Psoas muscle (tissue), 8 donors: ENCODE results near the gene IQGAP2. TPM values are rescaled to one million over a fixed set of nuclear protein-coding genes. Genes with fewer than 3 reads are reported as not detected.
"Not testable (repeated sequence)": the region's sequence is repeated elsewhere in the genome, so short reads cannot be mapped to it uniquely, and the experiment has no call there.

Source experiments
- ATAC-seq, 4 donors: fragments of 200-7000 bp; cut with Tn5 transposase; one replicate each; pipeline ENCODE4 v1.9.1; 2020; ENCODE audit warnings: moderate library complexity in 3 of 4, mild to moderate bottlenecking in 2 of 4
- DNase-seq, 2 donors: peaks; one replicate each; pipeline ENCODE4 v3.0.0-alpha.2; 2020
- H3K27ac ChIP-seq: fragments of 200-600 bp; one replicate; pipeline ENCODE4 v1.8.0; 2022
- H3K27me3 ChIP-seq, 3 donors: fragments of 200-600 bp in 1 of 3; one replicate each; pipeline versions ENCODE4 v1.6.1 to v1.8.0; 2013 to 2022; ENCODE audit warnings: low read length in 2 of 3, mild to moderate bottlenecking in 2 of 3, moderate library complexity in 1 of 3; ENCODE audit not compliant: insufficient read depth in 3 of 3
- H3K36me3 ChIP-seq, 2 donors: fragments of 200-600 bp in 1 of 2; one replicate each; pipeline versions ENCODE4 v1.6.1 to v1.8.0; 2013 to 2022; ENCODE audit warnings: low read depth in 1 of 2, mild to moderate bottlenecking in 1 of 2, moderate library complexity in 1 of 2; ENCODE audit not compliant: insufficient read depth in 1 of 2
- H3K4me1 ChIP-seq: fragments of 200-600 bp; one replicate; pipeline ENCODE4 v1.8.0; 2022
- H3K4me3 ChIP-seq: fragments of 200-600 bp; one replicate; pipeline ENCODE4 v1.8.0; 2022; ENCODE audit warnings: mild to moderate bottlenecking
- H3K9me3 ChIP-seq: fragments of 200-600 bp; one replicate; pipeline ENCODE4 v1.8.0; 2022
- CTCF ChIP-seq: fragments of 200-600 bp; IDR thresholded peaks from one replicate; pipeline ENCODE4 v1.8.0; 2022; ENCODE audit warnings: antibody characterized with exemption
- WGBS, 3 donors: extraction: QIAGEN DNeasy Blood & Tissue Kit; methylation state at CpG; one replicate each; pipeline versions ENCODE4 v1.1.6 to v1.1.7; 2013; 5-methylcytosine and 5-hydroxymethylcytosine counted together
- intact Hi-C, 2 donors: fragments of 100-400 bp; cut with DNase I; formaldehyde crosslinking; loops; one replicate each; pipeline versions ENCODE4 v1.11.0 to v1.14.2; 2022
- polyA plus RNA-seq, 3 donors: library from polyadenylated mRNA; stranded (reverse); fragments of 200-250 nt; gene quantifications; one replicate each; pipeline ENCODE4 v1.2.3, GENCODE V29; 2013
- total RNA-seq, 4 donors: library from RNA; stranded (reverse); fragmentation: NEBNext Ultra II Directional in 2 of 4; extraction: Animal tissue kit (Norgen Biotek cat#: 25700) in 2 of 4; gene quantifications; one replicate each; pipeline versions ENCODE4 v1.2.1 to v1.2.4, GENCODE V29; 2021 to 2023
- donor health status: healthy with polysubstance abuse.
- donor health status: DM: no; HTN: no; CAD: no; lungs with moderate emphysema.
- donor health status: Bipolar disorder and iron deficiency.
- donor health status: healthy.
- donor health status: DM: yes; HTN: yes; CAD: no.
- donor health status: DM: no; HTN: no; CAD: no.
- donor health status: DM: no; HTN: no; CAD: no.
- donor health status: DM: yes; HTN: yes; CAD: no.

The IQGAP2 gene
- total and polyA plus RNA-seq, 7 donors = 0.52 to 4.3 (median 1.4) TPM

DNA sequence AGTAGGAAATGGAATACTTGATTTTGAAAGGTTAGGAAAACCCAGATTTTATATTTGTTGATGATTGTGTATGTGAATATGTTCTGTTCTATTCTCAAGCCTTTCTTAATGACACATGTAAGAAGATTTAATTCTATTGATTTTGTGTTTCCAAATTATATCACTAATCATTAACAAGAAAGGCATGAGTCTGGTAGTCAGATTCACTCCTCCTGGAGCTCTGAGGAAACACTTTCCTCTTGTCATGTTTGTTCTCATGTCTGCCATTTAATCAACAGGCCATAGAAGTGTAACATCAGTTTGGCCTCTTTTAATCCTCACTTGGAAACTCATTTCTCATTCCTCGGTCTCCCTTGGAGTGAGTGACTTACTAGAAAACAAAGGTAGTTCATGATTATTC lies 272.3 kb downstream of the IQGAP2 start:
- Histone ChIP-seq H3K4me3 (no peak overlapping the region), H3K4me1 (no peaks in the 10 kb centered on the region), H3K27me3 (no peaks in the 10 kb centered on the region), H3K9me3 (no peaks in the 10 kb centered on the region), H3K27ac (no peak overlapping the region), H3K36me3 (no peaks in the 10 kb centered on the region)
- WGBS, 3 donors = 88 to 94% (median 94%) methylated on average over 1 of the region's 1 CpG
- DNase-seq (no peak), ATAC-seq (no peak)
- intact Hi-C loops = no loop called here
- TF ChIP-seq CTCF = no peak

DNA sequence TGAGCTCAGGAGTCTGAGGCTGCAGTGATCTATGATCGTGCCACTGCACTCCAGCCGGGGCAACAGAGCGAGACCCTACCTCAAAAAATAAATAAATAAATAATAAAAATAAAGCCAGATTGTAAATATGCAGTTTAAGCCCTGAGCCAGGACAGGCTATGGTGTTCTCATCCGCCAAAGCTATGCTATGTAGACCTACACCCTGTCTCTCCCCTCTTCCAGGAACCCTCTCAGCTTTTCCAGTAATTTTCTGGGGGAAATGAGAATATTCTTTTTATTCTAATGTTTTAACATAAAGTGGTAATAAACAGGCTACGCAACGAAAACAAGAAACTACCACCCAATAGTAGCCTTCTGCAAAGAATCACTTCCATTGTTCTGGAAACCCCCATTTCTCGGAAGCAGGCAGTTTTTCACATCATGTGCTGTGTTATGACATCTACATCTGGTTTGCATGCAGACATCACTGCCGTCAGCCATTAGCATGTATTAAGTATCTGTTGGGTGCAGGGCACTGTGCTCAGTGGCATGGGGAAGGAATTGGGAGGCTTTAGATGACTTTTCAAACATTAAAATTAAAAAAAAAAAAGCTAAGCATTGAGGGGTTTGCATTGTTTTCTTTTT lies 274.9 kb downstream of the IQGAP2 start:
- no peaks in the 10 kb centered on the region for H3K27me3 ChIP-seq
- no peak overlapping the region for H3K27ac ChIP-seq
- no peak for TF ChIP-seq CTCF
- H3K4me3 ChIP-seq = no peak overlapping the region
- intact Hi-C loops = no loop called here
- no peak for DNase-seq
- no peaks in the 10 kb centered on the region for H3K36me3 ChIP-seq
- H3K4me1 ChIP-seq = no peaks in the 10 kb centered on the region
- ATAC-seq = no peak
- WGBS, 3 donors = 84 to 92% (median 85%) methylated on average over 8 of the region's 8 CpGs
- no peaks in the 10 kb centered on the region for H3K9me3 ChIP-seq

DNA sequence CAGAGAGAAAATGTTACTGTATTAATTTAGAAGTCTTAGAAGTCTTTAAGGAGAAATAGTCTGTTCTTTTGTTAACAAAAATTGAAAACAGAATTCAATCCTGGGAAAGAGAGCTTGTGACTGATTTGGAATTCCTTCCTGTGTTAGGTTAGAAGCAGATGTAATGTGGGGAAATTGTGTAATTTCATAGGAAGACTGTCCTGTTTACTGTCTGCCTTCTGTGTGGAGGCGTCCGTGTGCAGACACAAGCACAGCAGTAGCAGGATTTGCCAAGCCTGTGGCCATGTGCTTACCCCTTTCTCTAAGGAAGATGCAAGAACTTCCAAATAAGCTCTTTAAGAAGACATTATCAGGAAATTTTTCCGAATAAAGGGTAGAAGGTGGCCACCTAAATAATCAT lies 276.1 kb downstream of the IQGAP2 start:
- 54 to 73% (median 64%) methylated on average over 3 of the region's 3 CpGs for WGBS, 3 donors
- H3K27me3 ChIP-seq = no peaks in the 10 kb centered on the region
- H3K4me3 ChIP-seq = no peak overlapping the region
- no peak overlapping the region for H3K27ac ChIP-seq
- H3K4me1 ChIP-seq = no peaks in the 10 kb centered on the region
- no peak for ATAC-seq
- no peaks in the 10 kb centered on the region for H3K9me3 ChIP-seq
- intact Hi-C loops = no loop called here
- no peaks in the 10 kb centered on the region for H3K36me3 ChIP-seq
- no peak for TF ChIP-seq CTCF
- no peak for DNase-seq

DNA sequence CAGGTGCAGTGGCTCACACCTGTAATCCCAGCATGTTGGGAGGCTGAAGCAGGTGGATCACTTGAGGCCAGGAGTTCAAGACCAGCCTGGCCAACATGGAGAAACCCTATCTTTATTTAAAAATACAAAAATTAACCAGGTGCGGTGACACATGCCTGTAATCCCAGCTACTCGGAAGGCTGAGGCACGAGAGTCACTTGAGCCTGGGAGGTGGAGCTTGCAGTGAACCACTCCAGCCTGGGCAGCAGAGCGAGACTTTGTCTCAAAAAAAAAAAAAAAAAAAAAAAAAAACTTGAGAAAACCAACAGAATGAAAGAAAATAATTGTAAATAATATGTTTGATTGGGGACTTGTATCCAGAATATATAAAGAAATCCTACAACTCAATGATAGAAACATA lies 277.7 kb downstream of the IQGAP2 start:
- H3K4me1 ChIP-seq, ATAC-seq, H3K36me3 ChIP-seq, intact Hi-C loops, H3K4me3 ChIP-seq, DNase-seq, H3K27me3 ChIP-seq, H3K9me3 ChIP-seq, H3K27ac ChIP-seq: not testable (repeated sequence)
- 74 to 83% (median 74%) methylated on average over 4 of the region's 4 CpGs for WGBS, 3 donors

- Histone ChIP-seq H3K4me3 (no peak overlapping the region), H3K27me3 (no peaks in the 10 kb centered on the region), H3K4me1 (no peaks in the 10 kb centered on the region), H3K27ac (no peak overlapping the region), H3K36me3 (no peaks in the 10 kb centered on the region), H3K9me3 (no peaks in the 10 kb centered on the region)
- WGBS, 3 donors = 58 to 64% (median 58%) methylated on average over 4 of the region's 4 CpGs
- ATAC-seq (no peak), DNase-seq (no peak)
- no peak for TF ChIP-seq CTCF
- intact Hi-C loops = no loop called here
Observed at GRCh38 chr5:76681287-76681686, 278.2 kb downstream of the IQGAP2 start.
